HEK293 (cell line): ENCODE results near the gene CYP4Z1.

Source experiments
- CTCF ChIA-PET: fragments of 350-600 bp; formaldehyde crosslinking; extraction: SDS; loops from one replicate; lab custom pipeline; 2021; ENCODE audit warnings: antibody characterized with exemption; lab: Yijun Ruan, JAX
- POLR2A ChIA-PET: fragments of 300-600 bp; formaldehyde crosslinking; extraction: SDS; loops from one replicate; lab custom pipeline; 2020; ENCODE audit warnings: antibody characterized with exemption, inconsistent platforms; lab: Yijun Ruan, JAX
- H3K27ac ChIP-seq: fragments of 200-500 bp; sonication (Bioruptor generic); 2 replicates; pipeline ENCODE4 v1.5.1; 2014; ENCODE audit warnings: low read depth, low read length, control low read depth, inconsistent platforms; ENCODE audit errors: extremely low read depth
- H3K36me3 ChIP-seq, 2 experiments: fragments of 200-500 bp in 1 of 2; sonication (Bioruptor generic) in 1 of 2; 1 replicate in 1 of 2; 2 replicates in 1 of 2; pipeline ENCODE4 v1.5.1; 2014 to 2017; ENCODE audit warnings: inconsistent platforms in 2 of 2, low read length in 2 of 2; ENCODE audit not compliant: control insufficient read depth in 2 of 2, insufficient read depth in 1 of 2
- H3K4me1 ChIP-seq: fragments of 200-500 bp; sonication (Bioruptor generic); 2 replicates; pipeline ENCODE4 v1.5.1; 2014; ENCODE audit warnings: mild to moderate bottlenecking, low read length, inconsistent platforms; ENCODE audit not compliant: control insufficient read depth, insufficient read depth
- H3K4me3 ChIP-seq: 2 replicates; pipeline ENCODE4 v1.5.1; 2011; ENCODE audit warnings: low read depth, mild to moderate bottlenecking, control low read depth, low read length, moderate library complexity
- H3K9me3 ChIP-seq: fragments of 200-500 bp; sonication (Bioruptor generic); 2 replicates; pipeline ENCODE4 v1.5.1; 2014; ENCODE audit warnings: low read depth, low read length, inconsistent platforms; ENCODE audit not compliant: control insufficient read depth, insufficient read depth
- EGR2 ChIP-seq: fragments of 450-650 bp; formaldehyde crosslinking; IDR thresholded peaks from 2 replicates; pipeline ENCODE4 v1.5.1; 2016; ENCODE audit warnings: low read depth, missing biosample characterization, missing genetic modification characterization
- KLF1 ChIP-seq: fragments of 450-650 bp; formaldehyde crosslinking; IDR thresholded peaks from 2 replicates; pipeline ENCODE4 v1.5.1; 2016; ENCODE audit warnings: missing biosample characterization, missing genetic modification characterization
- MEIS1 ChIP-seq: sonication (generic); formaldehyde crosslinking; IDR thresholded peaks from 2 replicates; pipeline ENCODE4 v1.8.1; 2022; ENCODE audit warnings: missing genetic modification reagents, mild to moderate bottlenecking, borderline replicate concordance
- PRDM1 ChIP-seq: fragments of 450-650 bp; formaldehyde crosslinking; IDR thresholded peaks from 2 replicates; pipeline ENCODE4; 2016; ENCODE audit warnings: missing biosample characterization, missing genetic modification characterization
- WT1 ChIP-seq: fragments of 450-650 bp; formaldehyde crosslinking; IDR thresholded peaks from 2 replicates; pipeline ENCODE4 v1.5.1; 2016; ENCODE audit warnings: missing biosample characterization, missing genetic modification characterization
- ZBTB48 ChIP-seq: fragments of 450-650 bp; formaldehyde crosslinking; IDR thresholded peaks from 2 replicates; pipeline ENCODE4 v1.5.1; 2016; ENCODE audit warnings: missing biosample characterization, missing genetic modification characterization
- ZFP69B ChIP-seq: fragments of 450-650 bp; formaldehyde crosslinking; IDR thresholded peaks from 2 replicates; pipeline ENCODE4 v1.5.1; 2016; ENCODE audit warnings: missing biosample characterization, missing genetic modification characterization
- ZNF10 ChIP-seq: fragments of 450-650 bp; formaldehyde crosslinking; IDR thresholded peaks from 2 replicates; pipeline ENCODE4 v1.5.1; 2017; ENCODE audit warnings: missing biosample characterization, missing genetic modification characterization
- ZNF510 ChIP-seq: fragments of 450-650 bp; formaldehyde crosslinking; IDR thresholded peaks from 2 replicates; pipeline ENCODE4 v1.5.1; 2018; ENCODE audit warnings: mild to moderate bottlenecking, missing genetic modification characterization, missing biosample characterization; ENCODE audit not compliant: insufficient replicate concordance
- TF ChIP-seq, protein P1 (sequence below): fragments of 450-650 bp; formaldehyde crosslinking; IDR thresholded peaks from 2 replicates; pipeline ENCODE4 v1.5.1; 2016; ENCODE audit warnings: missing biosample characterization, missing genetic modification characterization
- TF ChIP-seq, protein P2 (sequence below): fragments of 450-650 bp; formaldehyde crosslinking; conservative IDR thresholded peaks from 2 replicates; pipeline ENCODE4 v1.5.1; 2016; ENCODE audit warnings: low read depth, missing biosample characterization, missing genetic modification characterization

Gene CYP4Z1

DNA sequence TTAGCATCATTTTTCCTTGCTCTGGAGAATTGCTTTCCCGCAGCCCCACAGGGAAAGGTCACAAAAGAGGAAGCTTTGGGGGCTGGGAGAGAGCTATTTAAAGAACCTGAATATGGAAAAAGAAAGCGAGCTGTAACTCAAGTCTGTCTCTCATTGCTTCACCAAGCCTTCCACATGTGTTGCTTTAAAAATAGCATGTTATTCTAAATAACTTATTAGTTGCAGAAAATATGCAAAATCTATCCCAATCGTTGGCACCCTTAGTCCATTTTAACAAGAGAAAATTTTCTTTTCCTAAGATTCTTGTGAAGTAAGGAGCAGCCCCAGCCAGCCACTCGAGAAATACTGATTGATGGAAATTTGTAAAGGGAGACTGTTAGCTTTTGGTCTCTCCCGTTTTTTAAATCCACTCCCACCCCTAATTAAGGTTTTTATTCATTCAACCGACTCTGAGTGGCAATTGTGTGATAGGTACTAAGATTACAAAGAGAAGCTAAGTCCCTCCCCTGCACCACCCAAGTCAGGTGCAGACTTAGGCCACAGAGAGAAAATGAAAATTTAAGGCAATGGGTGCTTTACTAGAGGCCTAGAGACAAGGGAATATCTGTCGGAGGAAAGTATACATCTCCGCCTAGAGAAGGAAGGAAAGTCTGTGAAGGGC is 42.8 kb upstream of the CYP4Z1 start:
- ChIA-PET CTCF (interaction anchor here (0.7 kb wide), 1 partner anchor 144 kb away, joined by 3 read pairs; no protein-coding TSS in a partner anchor), POLR2A (interaction anchor here (0.7 kb wide), 1 partner anchor 11 kb away, joined by 3 read pairs; no protein-coding TSS in a partner anchor)
- H3K4me3 ChIP-seq, result peak overlapping the region; percentile 40
- TF ChIP-seq KLF1 (0 out of 2 replicates have a peak, but pooled peaks have one; percentile 24), ZNF510 (tag by site-specific recombination) (no peak), MEIS1 (no peak), WT1 (tag by site-specific recombination) (peak; percentile 51; the same call in 1 of the 2 replicates), PRDM1 (tag by site-specific recombination) (peak; percentile 7; the same call in 1 of the 2 replicates), ZBTB48 (0 out of 2 replicates have a peak, but pooled peaks have one; percentile 27), ZNF10 (tag by site-specific recombination) (no peak)
- TF ChIP-seq, protein P1, sequence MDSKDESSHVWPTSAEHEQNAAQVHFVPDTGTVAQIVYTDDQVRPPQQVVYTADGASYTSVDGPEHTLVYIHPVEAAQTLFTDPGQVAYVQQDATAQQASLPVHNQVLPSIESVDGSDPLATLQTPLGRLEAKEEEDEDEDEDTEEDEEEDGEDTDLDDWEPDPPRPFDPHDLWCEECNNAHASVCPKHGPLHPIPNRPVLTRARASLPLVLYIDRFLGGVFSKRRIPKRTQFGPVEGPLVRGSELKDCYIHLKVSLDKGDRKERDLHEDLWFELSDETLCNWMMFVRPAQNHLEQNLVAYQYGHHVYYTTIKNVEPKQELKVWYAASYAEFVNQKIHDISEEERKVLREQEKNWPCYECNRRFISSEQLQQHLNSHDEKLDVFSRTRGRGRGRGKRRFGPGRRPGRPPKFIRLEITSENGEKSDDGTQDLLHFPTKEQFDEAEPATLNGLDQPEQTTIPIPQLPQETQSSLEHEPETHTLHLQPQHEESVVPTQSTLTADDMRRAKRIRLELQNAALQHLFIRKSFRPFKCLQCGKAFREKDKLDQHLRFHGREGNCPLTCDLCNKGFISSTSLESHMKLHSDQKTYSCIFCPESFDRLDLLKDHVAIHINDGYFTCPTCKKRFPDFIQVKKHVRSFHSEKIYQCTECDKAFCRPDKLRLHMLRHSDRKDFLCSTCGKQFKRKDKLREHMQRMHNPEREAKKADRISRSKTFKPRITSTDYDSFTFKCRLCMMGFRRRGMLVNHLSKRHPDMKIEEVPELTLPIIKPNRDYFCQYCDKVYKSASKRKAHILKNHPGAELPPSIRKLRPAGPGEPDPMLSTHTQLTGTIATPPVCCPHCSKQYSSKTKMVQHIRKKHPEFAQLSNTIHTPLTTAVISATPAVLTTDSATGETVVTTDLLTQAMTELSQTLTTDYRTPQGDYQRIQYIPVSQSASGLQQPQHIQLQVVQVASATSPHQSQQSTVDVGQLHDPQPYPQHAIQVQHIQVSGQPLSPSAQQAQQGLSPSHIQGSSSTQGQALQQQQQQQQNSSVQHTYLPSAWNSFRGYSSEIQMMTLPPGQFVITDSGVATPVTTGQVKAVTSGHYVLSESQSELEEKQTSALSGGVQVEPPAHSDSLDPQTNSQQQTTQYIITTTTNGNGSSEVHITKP (tag by site-specific recombination), result peak; percentile 62
- TF ChIP-seq, protein P2, sequence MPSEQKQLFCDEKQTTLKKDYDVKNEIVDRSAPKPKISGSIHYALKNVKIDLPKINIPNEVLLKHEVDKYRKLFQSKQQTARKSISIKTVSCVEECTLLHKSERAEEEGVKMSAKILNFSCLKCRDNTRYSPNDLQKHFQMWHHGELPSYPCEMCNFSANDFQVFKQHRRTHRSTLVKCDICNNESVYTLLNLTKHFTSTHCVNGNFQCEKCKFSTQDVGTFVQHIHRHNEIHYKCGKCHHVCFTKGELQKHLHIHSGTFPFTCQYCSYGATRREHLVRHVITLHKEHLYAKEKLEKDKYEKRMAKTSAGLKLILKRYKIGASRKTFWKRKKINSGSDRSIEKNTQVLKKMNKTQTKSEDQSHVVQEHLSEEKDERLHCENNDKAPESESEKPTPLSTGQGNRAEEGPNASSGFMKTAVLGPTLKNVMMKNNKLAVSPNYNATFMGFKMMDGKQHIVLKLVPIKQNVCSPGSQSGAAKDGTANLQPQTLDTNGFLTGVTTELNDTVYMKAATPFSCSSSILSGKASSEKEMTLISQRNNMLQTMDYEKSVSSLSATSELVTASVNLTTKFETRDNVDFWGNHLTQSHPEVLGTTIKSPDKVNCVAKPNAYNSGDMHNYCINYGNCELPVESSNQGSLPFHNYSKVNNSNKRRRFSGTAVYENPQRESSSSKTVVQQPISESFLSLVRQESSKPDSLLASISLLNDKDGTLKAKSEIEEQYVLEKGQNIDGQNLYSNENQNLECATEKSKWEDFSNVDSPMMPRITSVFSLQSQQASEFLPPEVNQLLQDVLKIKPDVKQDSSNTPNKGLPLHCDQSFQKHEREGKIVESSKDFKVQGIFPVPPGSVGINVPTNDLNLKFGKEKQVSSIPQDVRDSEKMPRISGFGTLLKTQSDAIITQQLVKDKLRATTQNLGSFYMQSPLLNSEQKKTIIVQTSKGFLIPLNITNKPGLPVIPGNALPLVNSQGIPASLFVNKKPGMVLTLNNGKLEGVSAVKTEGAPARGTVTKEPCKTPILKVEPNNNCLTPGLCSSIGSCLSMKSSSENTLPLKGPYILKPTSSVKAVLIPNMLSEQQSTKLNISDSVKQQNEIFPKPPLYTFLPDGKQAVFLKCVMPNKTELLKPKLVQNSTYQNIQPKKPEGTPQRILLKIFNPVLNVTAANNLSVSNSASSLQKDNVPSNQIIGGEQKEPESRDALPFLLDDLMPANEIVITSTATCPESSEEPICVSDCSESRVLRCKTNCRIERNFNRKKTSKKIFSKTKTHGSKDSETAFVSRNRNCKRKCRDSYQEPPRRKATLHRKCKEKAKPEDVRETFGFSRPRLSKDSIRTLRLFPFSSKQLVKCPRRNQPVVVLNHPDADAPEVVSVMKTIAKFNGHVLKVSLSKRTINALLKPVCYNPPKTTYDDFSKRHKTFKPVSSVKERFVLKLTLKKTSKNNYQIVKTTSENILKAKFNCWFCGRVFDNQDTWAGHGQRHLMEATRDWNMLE (tag by site-specific recombination), result no peak
- TF ChIP-seq, all 188 proteins: peak for 5
- H3K36me3 ChIP-seq, result no peaks in the 10 kb centered on the region
- H3K4me1 ChIP-seq, result peaks cover 14% of the 10 kb centered on the region
- H3K27ac ChIP-seq, result peak overlapping the region; percentile 94
- no peaks in the 10 kb centered on the region for H3K9me3 ChIP-seq

DNA sequence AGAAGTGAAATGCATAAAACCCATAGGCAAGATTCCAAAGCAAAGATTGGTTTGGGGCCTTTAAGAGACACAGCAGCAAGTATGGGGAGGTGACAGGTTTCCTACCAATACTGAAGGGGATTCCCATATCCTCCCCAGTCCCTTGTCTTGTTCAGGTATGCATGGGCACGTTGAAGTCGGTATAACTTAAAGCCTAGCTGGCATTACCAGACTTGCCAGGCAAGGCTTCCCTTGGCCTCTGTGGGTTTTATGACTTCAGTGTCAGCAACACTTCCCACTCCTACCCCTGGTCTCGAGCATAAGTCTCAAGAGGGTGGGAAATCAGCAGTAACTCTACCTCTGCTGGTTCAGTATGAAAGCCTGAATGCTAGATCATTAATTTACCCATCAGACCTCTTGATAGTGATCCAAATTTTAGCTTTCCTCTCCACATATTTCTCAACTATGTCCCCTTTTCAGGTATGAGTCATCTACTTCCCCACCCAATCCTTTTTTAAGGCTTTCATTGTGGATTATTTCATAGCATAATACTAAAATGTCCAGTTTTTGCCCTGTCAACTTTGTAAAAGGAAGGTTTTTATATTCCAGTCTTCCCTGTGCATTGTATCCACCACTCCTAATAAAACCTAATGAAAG is 36.7 kb upstream of the CYP4Z1 start:
- Histone ChIP-seq H3K36me3 (peaks cover 0 to 11% of the 10 kb centered on the region in 2 experiments; a peak in 2 of 3 replicates), H3K27ac (peak overlapping the region; percentile 17; the same call in 1 of the 2 replicates), H3K4me1 (peaks cover 28% of the 10 kb centered on the region), H3K4me3 (no peak overlapping the region), H3K9me3 (no peaks in the 10 kb centered on the region)
- ChIA-PET CTCF (interaction anchor here (0.7 kb wide), 1 partner anchor 581 kb away, joined by 3 read pairs; no protein-coding TSS in a partner anchor), POLR2A (no interaction called here)
- TF ChIP-seq EGR2 (tag by site-specific recombination) (0 out of 2 replicates have a peak, but pooled peaks have one; percentile 7), ZFP69B (tag by site-specific recombination) (no peak)
- TF ChIP-seq, protein P1 (tag by site-specific recombination), result peak; percentile 57
